Activated CD4-positive, alpha-beta T cell treated with anti-CD3 and anti-CD28 coated beads, Interleukin-2, amount 50 U/mL, for 24 hours (primary cell): ENCODE measurements around the gene GH2.
A peak's percentile ranks its signal among the peaks of the same experiment; 100 is the strongest.
"Not testable (repeated sequence)": the region's sequence is repeated elsewhere in the genome, so short reads cannot be mapped to it uniquely, and the experiment has no call there.

ENCODE experiments used
- DNase-seq, 2 donors: peaks; one replicate each; pipeline ENCODE4 v3.0.0-alpha.2; 2020; ENCODE audit warnings: low read depth in 1 of 2, low spot score in 1 of 2

GH2 gene

DNA sequence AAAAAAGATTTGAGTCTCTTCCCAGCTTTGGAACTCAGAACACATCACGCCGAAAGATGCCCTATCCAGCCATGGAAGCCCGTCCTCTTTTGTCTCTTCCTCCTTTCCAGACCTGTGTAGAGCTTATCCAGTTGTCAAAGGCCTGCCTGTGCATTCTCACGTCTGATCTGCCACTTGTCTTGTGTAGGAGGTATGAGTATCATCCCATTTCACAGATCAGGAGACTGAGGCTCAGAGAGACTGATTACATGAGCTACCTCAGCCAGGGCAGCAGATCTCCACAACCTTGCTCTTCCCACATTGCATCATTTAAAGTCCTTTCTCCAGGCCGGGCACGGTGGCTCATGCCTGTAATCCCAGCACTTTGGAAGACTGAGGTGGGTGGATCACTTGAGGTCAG lies 7.1 kb downstream of the GH2 start:
- DNase-seq = not testable (repeated sequence)

DNA sequence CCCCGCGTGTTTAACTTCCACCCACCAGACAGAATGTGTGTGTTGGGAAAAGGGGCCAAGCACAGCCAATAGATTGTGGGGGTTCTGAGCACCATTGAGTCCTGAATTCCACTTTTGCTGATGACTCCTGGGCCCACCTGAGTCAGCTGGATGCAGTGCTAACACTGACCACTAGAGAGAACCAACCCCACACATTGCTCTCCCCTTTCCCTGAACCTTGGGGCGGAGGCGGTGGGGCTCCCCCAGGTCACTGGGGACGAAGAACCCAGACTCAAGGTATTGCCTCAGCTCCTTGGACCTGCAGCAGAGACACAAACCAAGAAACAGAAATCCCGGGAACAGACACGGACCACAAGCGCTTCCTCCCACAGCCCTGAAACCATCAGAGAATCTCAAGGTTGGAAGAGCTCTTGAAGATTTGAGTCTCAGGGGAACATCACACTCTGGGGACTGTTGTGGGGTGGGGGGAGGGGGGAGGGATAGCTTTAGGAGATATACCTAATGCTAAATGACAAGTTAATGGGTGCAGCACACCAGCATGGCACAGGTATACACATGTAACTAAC lies 7.6 kb downstream of the GH2 start:
- DNase-seq = not testable (repeated sequence)

GRCh38 chr17:63873577-63873976 lies 8.2 kb downstream of the GH2 start, which contains the start of gene CSH2:
CSH2 (minus strand) TSS chr17:63873677; CDS start chr17:63873614, 63 bp downstream.
- not testable (repeated sequence) for DNase-seq

- DNase-seq = not testable (repeated sequence)
These were observed 9.9 kb downstream of the GH2 start for GRCh38 chr17:63871646-63872365.

DNA sequence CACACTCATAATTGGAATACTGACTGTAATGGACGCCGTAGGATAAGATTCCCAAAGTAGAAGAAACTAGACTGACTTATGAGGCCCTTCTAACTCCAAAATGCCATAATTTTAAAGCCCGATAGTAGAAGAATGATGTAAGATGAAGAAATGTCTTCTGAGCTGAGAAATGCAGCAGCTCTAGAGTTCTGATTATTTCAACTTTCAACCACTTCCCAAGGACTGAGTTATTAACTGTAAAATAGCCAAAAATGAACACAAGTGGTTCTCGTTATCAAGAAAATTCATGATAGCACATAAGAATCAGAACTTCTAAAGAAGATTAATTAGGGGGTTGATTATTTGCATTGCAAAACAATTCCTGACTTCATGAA lies 11.5 kb downstream of the GH2 start:
- DNase-seq = not testable (repeated sequence)

GRCh38 chr17:63869491-63870291 lies 12.1 kb downstream of the GH2 start:
- DNase-seq = not testable (repeated sequence)

DNA sequence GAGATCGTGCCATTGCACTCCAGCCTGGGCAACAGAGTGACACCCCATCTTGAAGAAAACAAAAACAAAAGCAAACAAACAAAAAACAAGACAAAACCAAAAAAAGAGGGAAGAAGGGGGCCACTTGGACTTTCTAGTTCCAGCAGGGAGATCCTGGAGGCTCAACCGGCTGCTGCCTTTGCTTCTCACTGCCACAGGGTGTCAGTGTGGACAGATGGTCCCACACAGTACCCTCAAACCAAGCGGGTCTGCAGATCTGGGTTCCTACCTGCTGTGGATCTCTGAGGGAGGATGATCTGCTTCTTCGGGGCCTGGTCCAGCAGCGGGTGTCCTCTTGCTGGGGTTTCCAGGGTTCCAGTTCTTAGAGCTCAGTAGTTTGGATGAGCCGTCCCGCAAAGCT lies 15.1 kb downstream of the GH2 start:
- DNase-seq = not testable (repeated sequence)

- DNase-seq = no peak
These were observed 22.5 kb downstream of the GH2 start for GRCh38 chr17:63859257-63859656.

- not testable (repeated sequence) for DNase-seq
These were observed 25.3 kb downstream of the GH2 start for GRCh38 chr17:63856425-63856824.

GRCh38 chr17:63855185-63855584 lies 26.6 kb downstream of the GH2 start:
- DNase-seq = no peak

DNA sequence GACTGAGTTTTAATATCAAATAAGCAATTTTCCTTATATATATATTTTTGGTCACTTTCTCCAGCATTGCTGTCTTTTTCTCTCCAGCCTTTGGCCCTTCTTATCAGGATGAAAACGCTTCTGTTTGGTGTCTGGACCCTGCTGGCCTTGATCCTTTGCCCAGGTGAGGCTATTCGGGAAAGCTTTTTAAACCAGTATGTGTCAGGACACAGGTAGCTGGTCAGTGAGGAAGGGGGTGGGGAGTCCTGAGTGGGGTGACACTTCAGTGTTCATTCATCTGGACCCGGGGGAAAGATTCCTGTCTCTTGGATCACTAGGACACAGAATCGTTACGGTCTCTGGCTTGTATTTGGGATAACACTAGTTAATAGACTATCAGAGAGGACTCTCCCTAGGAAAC lies 27.0 kb downstream of the GH2 start:
- DNase-seq = no peak

GRCh38 chr17:63853260-63853659 lies 28.5 kb downstream of the GH2 start:
- no peak for DNase-seq

- DNase-seq = no peak
These were observed 31.3 kb downstream of the GH2 start for GRCh38 chr17:63850401-63850800.

DNA sequence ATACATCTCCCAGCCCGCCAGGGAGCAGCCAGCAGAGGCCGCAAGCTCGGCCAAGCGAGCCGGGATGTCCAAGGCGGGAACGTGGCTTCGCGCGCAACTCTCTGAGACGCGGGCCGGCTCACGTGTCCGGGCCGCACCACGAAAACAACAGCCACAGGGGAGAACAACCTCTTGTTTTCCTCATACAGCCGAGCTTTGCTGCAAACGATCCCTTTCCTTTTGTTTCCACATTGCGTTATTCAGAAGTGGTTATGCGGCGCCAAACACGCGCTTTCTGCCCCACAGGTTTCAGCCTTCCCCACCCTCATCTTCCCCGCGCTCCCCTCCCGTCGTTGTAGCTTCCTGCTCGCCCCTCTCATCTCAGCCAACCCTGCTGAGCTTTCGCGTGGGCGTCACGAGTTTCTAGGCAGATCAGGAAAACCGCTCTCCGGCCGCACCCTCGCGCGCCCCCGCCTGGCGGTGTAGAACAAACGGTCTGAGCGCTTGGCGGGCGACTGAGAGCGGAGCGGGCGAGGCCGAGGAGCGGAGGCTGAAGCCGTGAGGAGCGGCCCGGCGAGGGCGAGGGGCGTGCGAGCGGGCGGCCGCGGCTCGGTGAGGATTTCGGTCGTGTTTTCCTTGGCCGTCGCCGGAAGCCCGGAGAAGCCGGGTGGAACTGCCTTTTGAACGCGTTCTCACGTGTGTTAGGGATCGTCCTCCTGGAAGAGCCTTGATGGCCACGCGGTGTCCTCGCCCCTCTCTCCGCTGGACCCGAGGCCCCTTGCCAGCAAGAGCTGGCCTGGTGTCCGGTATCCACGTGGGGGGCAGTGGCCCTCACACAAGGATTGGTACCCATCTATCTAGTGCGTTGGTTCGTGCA lies 32.7 kb downstream of the GH2 start:
- peak; percentile 95 to 96 for DNase-seq

DNA sequence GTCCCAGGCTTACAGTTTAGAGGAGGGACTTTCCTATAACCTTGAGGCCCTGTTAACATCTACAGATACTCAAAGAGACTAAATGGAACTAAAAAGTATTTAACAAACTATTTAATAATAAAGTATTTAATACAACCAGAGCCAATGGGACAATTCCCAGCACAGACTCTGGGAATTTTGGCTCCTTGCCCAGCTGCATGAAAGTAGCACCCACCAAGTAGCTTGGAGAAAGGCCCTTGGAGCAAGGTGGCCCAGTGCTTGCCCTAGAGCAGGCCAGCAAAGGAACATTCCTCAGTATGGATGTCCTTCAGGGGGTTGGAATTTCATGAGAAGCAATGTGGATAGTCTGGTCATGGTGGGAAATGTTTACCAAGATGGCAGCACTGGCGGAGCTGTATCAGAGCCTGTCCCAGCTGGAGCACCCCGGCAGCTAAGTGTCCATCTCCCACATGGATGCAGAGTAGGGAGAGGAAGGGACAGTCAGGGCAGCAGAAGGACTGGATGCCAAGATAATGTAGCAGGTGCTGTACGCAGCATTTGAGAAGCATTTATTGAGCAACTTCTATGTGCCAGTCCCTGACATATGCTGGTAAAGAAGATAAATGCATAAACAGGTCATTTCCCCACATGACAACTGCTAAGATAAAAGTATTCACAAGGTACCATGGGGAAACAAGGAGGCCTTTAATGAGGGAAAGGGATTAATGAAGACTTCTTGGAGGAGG lies 34.1 kb downstream of the GH2 start:
- no peak for DNase-seq

DNA sequence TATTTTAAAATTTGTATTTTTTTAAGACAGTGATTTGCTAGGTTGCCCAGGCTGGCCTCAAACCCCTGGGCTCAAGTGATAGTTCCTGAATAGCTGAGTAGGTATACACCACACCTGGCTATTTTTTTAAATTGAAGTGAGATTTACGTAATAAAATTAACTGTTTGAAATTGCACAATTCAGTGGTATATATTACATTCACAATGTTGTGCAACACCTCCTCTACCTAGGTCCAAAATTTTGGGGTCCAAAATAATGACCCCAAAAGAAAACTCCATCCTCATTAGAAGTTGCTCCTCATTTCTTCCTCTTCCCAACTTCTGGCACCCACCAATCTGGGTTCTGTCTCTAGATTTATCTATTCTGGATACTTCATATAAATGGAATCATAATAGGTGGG lies 36.2 kb downstream of the GH2 start:
- no peak for DNase-seq

DNA sequence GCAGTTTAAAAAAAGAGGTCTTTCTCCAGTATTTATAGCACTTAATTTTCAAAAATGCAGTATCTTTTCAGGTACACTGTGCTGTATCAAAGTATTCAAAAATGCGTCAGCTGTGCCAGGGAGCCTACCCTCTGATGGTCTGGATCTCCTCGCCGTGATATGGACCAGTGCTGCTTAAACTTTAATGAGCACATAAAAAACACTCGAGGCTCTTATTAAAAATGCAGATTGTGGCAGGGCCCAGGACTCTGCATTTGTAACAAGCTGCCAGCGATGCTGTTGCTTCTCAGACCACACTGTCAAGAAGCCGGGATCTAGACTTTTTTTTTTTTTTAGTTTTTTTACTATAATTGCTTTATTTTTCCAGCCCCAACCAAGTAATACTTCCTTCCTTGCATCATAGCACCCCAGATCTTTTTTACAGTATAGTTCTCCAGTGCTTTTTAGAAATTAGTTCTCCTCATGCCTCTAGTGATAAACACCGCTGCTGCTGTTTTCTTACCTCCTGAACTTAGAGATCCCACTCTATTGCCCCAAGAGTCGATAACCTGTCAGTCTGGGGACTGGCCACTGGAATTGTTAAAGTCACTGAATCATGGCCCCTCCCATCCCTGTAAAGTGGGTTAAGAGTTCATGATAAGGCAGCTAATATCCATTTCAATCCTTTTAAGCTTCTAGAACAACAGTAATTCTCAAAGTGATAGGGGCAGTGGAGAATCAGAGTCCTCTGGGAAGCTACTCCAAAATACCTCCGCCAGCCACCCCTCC lies 37.6 kb downstream of the GH2 start:
- no peak for DNase-seq

DNA sequence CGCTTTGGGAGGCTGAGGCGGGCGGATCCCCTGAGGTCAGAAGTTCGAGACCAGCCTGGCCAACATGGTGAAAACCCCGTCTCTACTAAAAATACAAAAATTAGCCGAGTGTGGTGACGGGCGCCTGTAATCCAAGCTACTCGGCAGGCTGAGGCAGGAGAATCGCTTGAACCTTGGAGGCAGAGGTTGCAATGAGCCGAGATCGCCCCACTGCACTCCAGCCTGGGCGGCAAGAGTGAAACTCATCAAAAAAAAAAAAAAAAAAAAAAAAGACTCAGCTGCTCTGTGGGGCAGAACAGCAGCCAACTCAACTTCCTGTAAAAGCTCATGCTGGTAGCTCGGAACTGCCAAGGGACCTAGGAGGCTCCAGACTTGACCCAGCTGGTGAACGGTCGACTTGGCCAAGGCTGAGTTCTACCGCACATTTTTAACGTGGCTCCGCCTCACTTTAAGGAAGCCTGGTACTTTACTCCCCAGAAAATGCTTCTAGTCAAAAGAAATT lies 38.3 kb downstream of the GH2 start:
- not testable (repeated sequence) for DNase-seq

DNA sequence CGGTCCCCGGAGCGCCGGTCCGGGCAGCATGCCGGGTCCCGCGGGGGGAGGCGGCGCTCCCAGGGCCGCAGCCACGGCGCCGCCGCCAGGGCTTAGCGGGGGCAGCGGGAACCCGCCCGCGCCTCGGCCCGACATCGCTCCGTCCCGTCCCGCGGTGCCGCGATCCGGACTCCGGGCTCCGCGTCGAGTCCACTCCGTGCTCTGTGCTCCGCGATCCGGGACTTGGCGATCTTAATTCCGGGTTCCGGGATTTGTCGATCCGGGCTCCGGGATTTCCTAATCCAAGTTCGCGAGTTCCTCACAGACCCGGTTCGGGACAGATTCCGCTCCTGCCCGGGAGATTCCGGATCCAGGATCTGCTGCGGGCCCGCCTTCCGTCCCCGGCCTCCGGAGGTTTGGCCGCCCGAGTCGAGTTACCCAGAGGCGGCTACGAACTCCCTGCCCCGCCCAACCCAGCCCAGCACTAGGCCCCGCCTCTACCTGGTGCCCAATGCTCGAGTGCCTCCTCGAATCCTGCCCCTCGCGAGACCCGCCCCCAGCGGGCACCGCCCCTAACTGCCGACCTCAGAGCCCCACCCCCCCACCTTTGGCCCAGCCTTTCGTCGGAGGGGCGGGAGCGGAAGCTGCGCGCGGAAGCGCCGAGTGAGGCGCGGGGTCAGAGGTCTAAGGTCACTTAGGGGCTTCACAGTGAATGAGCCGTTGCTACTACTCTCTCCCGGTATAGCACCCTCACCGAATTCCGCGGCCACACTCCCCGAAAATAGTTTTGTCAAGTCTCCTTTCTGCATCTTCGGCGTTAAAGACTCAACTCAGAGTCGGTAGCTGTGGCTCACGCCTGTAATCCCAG lies 39.0 kb downstream of the GH2 start, which contains the start of gene SMARCD2:
TSS of gene SMARCD2 (minus strand) at position 146 of the 847 bp plus-strand sequence. CDS start at position 135, 11 bp downstream.
- DNase-seq = peak; percentile 97 to 99
